ENCODE measurements around the gene SPEF2. TPM values are rescaled to one million over a fixed set of nuclear protein-coding genes. Genes with fewer than 3 reads are reported as not detected.

The SPEF2 gene
- total and polyA plus RNA-seq, 2 of the 13 experiments (the other 11 are each of a cell fraction or from before 2014, with no cell fraction given) = 1.5 to 2.3 TPM

GRCh38 chr5:35859101-35859661, 241.5 kb downstream of the SPEF2 start:
- H3K9me3 ChIP-seq (ENCODE audit: low read length) = no peaks in the 10 kb centered on the region
- no peaks in the 10 kb centered on the region for H3K79me2 ChIP-seq (ENCODE audit: insufficient read depth, low read length)
- POLR2A ChIA-PET = no interaction called here
- no peak for ATAC-seq
- BruUV-seq (replicated peaks) = no TSS peak
- TF ChIP-seq FOXO4 (CRISPR knock-in tag; conservative IDR thresholded peaks at IDR 0.05) = no peak
- no peak for TF ChIP-seq SATB2 (CRISPR knock-in tag; IDR thresholded peaks at IDR 0.05)
- no peak for TF ChIP-seq PREB (CRISPR knock-in tag; IDR thresholded peaks at IDR 0.05)
- TF ChIP-seq TARDBP (CRISPR knock-in tag; IDR thresholded peaks at IDR 0.05) = no peak
- H2AFZ ChIP-seq (ENCODE audit: low read length) = no peak overlapping the region
- H3K27me3 ChIP-seq (ENCODE audit: control insufficient read depth in 1 of 2, insufficient read depth in 2 of 2, low read length in 2 of 2) = no peaks in the 10 kb centered on the region
- no peak overlapping the region for H3K4me2 ChIP-seq (ENCODE audit: low read depth, low read length)
- in situ Hi-C loops (cut with HindIII; ENCODE audit: extremely low pct_ligation_motif_present, low pct_unique_long_range_greater_than_20kb) = no loop called here
- no peaks in the 10 kb centered on the region for H4K20me1 ChIP-seq (ENCODE audit: insufficient read depth, low read length)
- H3K27ac ChIP-seq (ENCODE audit: extremely low read length, insufficient read depth, low read length) = no peak overlapping the region
- H3K4me3 ChIP-seq (replicated peaks in 1 of 3; ENCODE audit: insufficient read depth in 1 of 3, low read depth in 2 of 3, low read length in 3 of 3) = no peak overlapping the region
- intact Hi-C loops (cut with micrococcal nuclease; ENCODE audit: unreplicated experiment) = no loop called here
- H3K9ac ChIP-seq (ENCODE audit: insufficient read depth, low read depth, low read length) = no peak overlapping the region
- no peak for DNase-seq (ENCODE audit: low spot score)
- CTCF ChIA-PET (ENCODE audit: low intra/inter-chr PET ratio, low total read pairs) = no interaction called here
- H3K36me3 ChIP-seq (replicated peaks in 1 of 2; ENCODE audit: control insufficient read depth in 1 of 2, insufficient read depth in 2 of 2, low read length in 2 of 2) = no peaks in the 10 kb centered on the region
- no peak for FAIRE-seq
- H3K4me1 ChIP-seq (ENCODE audit: insufficient read depth, low read length) = no peaks in the 10 kb centered on the region
- 0% methylated on average over 3 of the region's 3 CpGs for whole genome bisulfite sequencing (ENCODE audit: low lambda C conversion rate)

GRCh38 chr5:35860686-35861085, 243.0 kb downstream of the SPEF2 start:
- Histone ChIP-seq H3K4me3 (replicated peaks in 1 of 3; ENCODE audit: insufficient read depth in 1 of 3, low read depth in 2 of 3, low read length in 3 of 3) (no peak overlapping the region), H3K9ac (ENCODE audit: insufficient read depth, low read depth, low read length) (no peak overlapping the region), H2AFZ (ENCODE audit: low read length) (no peak overlapping the region), H3K36me3 (replicated peaks in 1 of 2; ENCODE audit: control insufficient read depth in 1 of 2, insufficient read depth in 2 of 2, low read length in 2 of 2) (no peaks in the 10 kb centered on the region), H3K4me1 (ENCODE audit: insufficient read depth, low read length) (no peaks in the 10 kb centered on the region), H3K4me2 (ENCODE audit: low read depth, low read length) (no peak overlapping the region), H3K27me3 (ENCODE audit: control insufficient read depth in 1 of 2, insufficient read depth in 2 of 2, low read length in 2 of 2) (no peaks in the 10 kb centered on the region), H3K9me3 (ENCODE audit: low read length) (no peaks in the 10 kb centered on the region), H3K27ac (ENCODE audit: extremely low read length, insufficient read depth, low read length) (no peak overlapping the region), H4K20me1 (ENCODE audit: insufficient read depth, low read length) (no peaks in the 10 kb centered on the region), H3K79me2 (ENCODE audit: insufficient read depth, low read length) (no peaks in the 10 kb centered on the region)
- intact Hi-C loops (cut with micrococcal nuclease; ENCODE audit: unreplicated experiment) (no loop called here), in situ Hi-C loops (cut with HindIII; ENCODE audit: extremely low pct_ligation_motif_present, low pct_unique_long_range_greater_than_20kb) (no loop called here)
- ChIA-PET POLR2A (no interaction called here), CTCF (ENCODE audit: low intra/inter-chr PET ratio, low total read pairs) (no interaction called here)
- FAIRE-seq = no peak
- WGBS (ENCODE audit: low lambda C conversion rate) = 62% methylated on average over 1 of the region's 1 CpG
- BruUV-seq (replicated peaks) = no TSS peak
- DNase-seq (ENCODE audit: low spot score) = no peak
- no peak for ATAC-seq
- TF ChIP-seq SPEN (CRISPR knock-in tag; IDR thresholded peaks at IDR 0.05; ENCODE audit: low read depth) (no peak), IKZF5 (CRISPR knock-in tag; IDR thresholded peaks at IDR 0.05) (no peak)
